Measurements from ENCODE around the gene INTS6. TPM values are rescaled to one million over a fixed set of nuclear protein-coding genes. Genes with fewer than 3 reads are reported as not detected.

The INTS6 gene
- 19.9 and 26.6 TPM in 2 replicates for total RNA-seq (2014; rRNA removed)
- percentile 90 among the genes with signal in this experiment for Bru-seq, nascent RNA
- percentile 79 among the genes with signal in this experiment for BruChase-seq, experiment 1, labeled RNA remaining after a 6-hour chase
- percentile 92 among the genes with signal in this experiment for BruChase-seq, experiment 2, labeled RNA remaining after a 2-hour chase
- long read RNA-seq, full-length matches to known transcripts = 88 of 125 reads
- long read RNA-seq, partial matches to known transcripts = 17 of 125 reads
- long read RNA-seq, other reads (novel, unspliced or antisense) = 20 of 125 reads

GRCh38 chr13:51452361-51453206 lies at the start of gene INTS6:
INTS6 (minus strand) TSS chr13:51453036; CDS start chr13:51452525, 511 bp downstream.
- Histone ChIP-seq H3K9ac (ENCODE audit: low read length) (peak within 1 kb of the TSS; percentile 91), H3K4me2 (ENCODE audit: low read length) (peak within 1 kb of the TSS; percentile 91), H2AFZ (ENCODE audit: low read length) (peak within 1 kb of the TSS; percentile 76), H3K27me3 (ENCODE audit: low read length) (no peaks in the 10 kb centered on the region), H3K4me1 (ENCODE audit: insufficient read depth, low read length) (peaks cover 23% of the 10 kb centered on the region), H3K36me3 (ENCODE audit: low read depth, low read length) (peaks cover 23% of the 10 kb centered on the region; the same call in 1 of the 2 replicates), H4K20me1 (ENCODE audit: low read length) (no peaks in the 10 kb centered on the region), H3K4me3 (ENCODE audit: low read length) (peak within 1 kb of the TSS; percentile 94), H3F3A (ENCODE audit: low read length, unreplicated experiment) (no peaks in the 10 kb centered on the region), H3K79me2 (ENCODE audit: low read length) (peaks cover 43% of the 10 kb centered on the region), H3K9me2 (replicated peaks; ENCODE audit: low read length) (no peaks in the 10 kb centered on the region), H3K27ac (ENCODE audit: low read length) (peak within 1 kb of the TSS; percentile 81), H3K9me3 (ENCODE audit: low read length) (no peaks in the 10 kb centered on the region)
- BruUV-seq (replicated peaks) = no TSS peak
- CTCF ChIA-PET = interaction anchor here (1.0 kb wide), 1 partner anchor 328 kb away, joined by 3 read pairs; no protein-coding TSS in a partner anchor
- intact Hi-C loops (cut with micrococcal nuclease) = loop anchor here (1.0 to 5.0 kb wide), 3 partner anchors 70 to 185 kb away; partner anchors contain the start of gene WDFY2
- DNase-seq (peak; percentile 96), ATAC-seq (peak; percentile 88)
- TF ChIP-seq EZH2phosphoT487 (IDR thresholded peaks at IDR 0.05; ENCODE audit: borderline replicate concordance, low read length) = no peak
- TF ChIP-seq CTCF (conservative IDR thresholded peaks at IDR 0.05; ENCODE audit: low read depth, low read length) = no peak
- no peak for TF ChIP-seq EZH2 (IDR thresholded peaks at IDR 0.05; ENCODE audit: low read length, unreplicated experiment)
- POLR2A ChIA-PET (ENCODE audit: unreplicated experiment) = interaction anchor here (0.5 to 1.9 kb wide), 30 partner anchors 10 to 1243 kb away, joined by 3 to 11 read pairs (median 4); no protein-coding TSS in a partner anchor

- Histone ChIP-seq H4K20me1 (ENCODE audit: low read length) (no peaks in the 10 kb centered on the region), H3K4me2 (ENCODE audit: low read length) (no peak overlapping the region), H3K27ac (ENCODE audit: low read length) (no peak overlapping the region), H2AFZ (ENCODE audit: low read length) (no peak overlapping the region), H3K9me2 (replicated peaks; ENCODE audit: low read length) (no peaks in the 10 kb centered on the region), H3K79me2 (ENCODE audit: low read length) (no peaks in the 10 kb centered on the region), H3K27me3 (ENCODE audit: low read length) (no peaks in the 10 kb centered on the region), H3K9ac (ENCODE audit: low read length) (no peak overlapping the region), H3K36me3 (ENCODE audit: low read depth, low read length) (no peaks in the 10 kb centered on the region), H3K9me3 (ENCODE audit: low read length) (no peaks in the 10 kb centered on the region), H3K4me3 (ENCODE audit: low read length) (no peak overlapping the region), H3K4me1 (ENCODE audit: insufficient read depth, low read length) (no peaks in the 10 kb centered on the region), H3F3A (ENCODE audit: low read length, unreplicated experiment) (no peaks in the 10 kb centered on the region)
- intact Hi-C loops (cut with micrococcal nuclease) = no loop called here
- DNase-seq (no peak), ATAC-seq (no peak)
- TF ChIP-seq EZH2 (IDR thresholded peaks at IDR 0.05; ENCODE audit: low read length, unreplicated experiment) (no peak), CTCF (conservative IDR thresholded peaks at IDR 0.05; ENCODE audit: low read depth, low read length) (no peak), EZH2phosphoT487 (IDR thresholded peaks at IDR 0.05; ENCODE audit: borderline replicate concordance, low read length) (no peak)
- no TSS peak for BruUV-seq (replicated peaks)
- POLR2A ChIA-PET (ENCODE audit: unreplicated experiment) = no interaction called here
- CTCF ChIA-PET = no interaction called here
Observed at GRCh38 chr13:51502153-51502651, 49.4 kb upstream of the INTS6 start.

Data from PC-3 (cell line).